NT2/D1 (cell line): ENCODE results near the gene SCUBE2.

Experiments
- SUZ12 ChIP-seq: IDR thresholded peaks from 2 replicates; pipeline ENCODE4 v1.6.1; 2011; ENCODE audit not compliant: insufficient read length, insufficient read depth; ENCODE audit errors: extremely low read depth
- ZNF274 ChIP-seq: IDR thresholded peaks from 2 replicates; pipeline ENCODE4 v1.6.1; 2011; ENCODE audit warnings: mild to moderate bottlenecking, low read depth, low read length

- TF ChIP-seq SUZ12 = no peak
- TF ChIP-seq ZNF274 = no peak
These were observed 14.2 kb downstream of the SCUBE2 start for GRCh38 chr11:9077164-9077563.
